H1 (cell line): Measurements from ENCODE around the gene RDH14. TPM values are rescaled to one million over a fixed set of nuclear protein-coding genes. Genes with fewer than 3 reads are reported as not detected.

Experiments used
- CTCF ChIA-PET: fragments of 300-600 bp; sonication (Branson Sonifier 250); formaldehyde crosslinking; loops from one replicate; lab custom pipeline; 2021; ENCODE audit not compliant: partially characterized antibody; lab: Charles Lee
- POLR2A ChIA-PET: fragments of 300-600 bp; sonication (Branson Sonifier 250); formaldehyde crosslinking; loops from one replicate; lab custom pipeline; 2021; ENCODE audit warnings: inconsistent platforms; ENCODE audit not compliant: partially characterized antibody; lab: Charles Lee
- DNase-seq, 2 experiments: peaks; one replicate each; pipeline versions ENCODE4 v3.0.0 to v3.0.0-alpha.2; 2010 to 2022; ENCODE audit warnings: low spot score in 2 of 2, low read depth in 1 of 2, mixed read lengths in 1 of 2
- FAIRE-seq: peaks from 2 replicates; lab custom pipeline; 2011; peaks lifted over from hg19 to GRCh38; lab: Jason Lieb, UNC
- H2AFZ ChIP-seq: 2 replicates; pipeline ENCODE4 v1.8.1; 2012; ENCODE audit warnings: low read length, inconsistent platforms
- H2AK5ac ChIP-seq: 2 replicates; pipeline ENCODE4 v1.6.1; 2013; ENCODE audit warnings: low read depth, low read length
- H2BK120ac ChIP-seq: replicated peaks from 2 replicates; pipeline ENCODE3; 2013; ENCODE audit warnings: low read depth, low read length, inconsistent platforms
- H2BK12ac ChIP-seq: 2 replicates; pipeline ENCODE4 v1.6.1; 2013; ENCODE audit warnings: low read depth, low read length
- H2BK15ac ChIP-seq: 2 replicates; pipeline ENCODE4 v1.6.1; 2013; ENCODE audit warnings: low read length
- H2BK20ac ChIP-seq: 2 replicates; pipeline ENCODE4 v1.6.1; 2013; ENCODE audit warnings: low read length
- H2BK5ac ChIP-seq: 2 replicates; pipeline ENCODE4 v1.6.1; 2013; ENCODE audit warnings: low read depth, low read length
- H3K14ac ChIP-seq: 2 replicates; pipeline ENCODE4 v1.6.1; 2013; ENCODE audit warnings: inconsistent platforms; ENCODE audit not compliant: insufficient read length
- H3K18ac ChIP-seq: 2 replicates; pipeline ENCODE4 v1.6.1; 2013; ENCODE audit warnings: low read length; ENCODE audit errors: extremely low read depth
- H3K23ac ChIP-seq: 2 replicates; pipeline ENCODE4 v1.6.1; 2013; ENCODE audit warnings: inconsistent platforms; ENCODE audit not compliant: insufficient read length
- H3K23me2 ChIP-seq: 2 replicates; pipeline ENCODE4 v1.6.1; 2013; ENCODE audit warnings: low read depth, low read length
- H3K27ac ChIP-seq: 2 replicates; pipeline ENCODE4 v1.6.1; 2011; ENCODE audit warnings: low read depth, low read length, inconsistent platforms
- H3K27me3 ChIP-seq, 4 experiments: replicated peaks in 1 of 4; 1 replicate in 1 of 4; 2 replicates in 3 of 4; pipeline versions ENCODE4 v1.6.1 to v1.8.1; 2011 to 2013; ENCODE audit warnings: low read length in 3 of 4, mild to moderate bottlenecking in 3 of 4, inconsistent platforms in 2 of 4, mixed read lengths in 2 of 4, moderate library complexity in 1 of 4; ENCODE audit not compliant: control insufficient read depth in 3 of 4, insufficient read depth in 3 of 4; ENCODE audit errors: extremely low read depth in 1 of 4
- H3K36me3 ChIP-seq, 4 experiments: 2 replicates each; pipeline versions ENCODE4 v1.6.1 to v1.8.1; 2011 to 2013; ENCODE audit warnings: mild to moderate bottlenecking in 4 of 4, low read length in 3 of 4, moderate library complexity in 2 of 4, control low read depth in 1 of 4, inconsistent platforms in 1 of 4; ENCODE audit not compliant: insufficient read depth in 4 of 4, control insufficient read depth in 2 of 4
- H3K4ac ChIP-seq: replicated peaks from 2 replicates; pipeline ENCODE3; 2013; ENCODE audit warnings: low read length, low read depth, mixed read lengths, inconsistent platforms; ENCODE audit not compliant: insufficient read length
- H3K4me1 ChIP-seq, 4 experiments: replicated peaks in 1 of 4; 1 replicate in 1 of 4; 2 replicates in 3 of 4; pipeline versions ENCODE4 v1.6.1 to v1.8.1; 2011 to 2013; ENCODE audit warnings: low read length in 3 of 4, inconsistent platforms in 2 of 4, mixed read lengths in 1 of 4; ENCODE audit not compliant: insufficient read depth in 4 of 4, control insufficient read depth in 3 of 4
- H3K4me2 ChIP-seq, 2 experiments: 2 replicates each; pipeline versions ENCODE4 v1.6.1 to v1.8.1; 2011 to 2013; ENCODE audit warnings: low read depth in 2 of 2, low read length in 2 of 2, control low read depth in 1 of 2, inconsistent platforms in 1 of 2, mild to moderate bottlenecking in 1 of 2; ENCODE audit not compliant: insufficient read depth in 1 of 2
- H3K4me3 ChIP-seq, 4 experiments: fragments of 200-600, 300-600 bp in 1 of 4; sonication (generic), shearing (Covaris generic), sonication (Bioruptor Twin) in 1 of 4; 2 replicates each; pipeline versions ENCODE4 v1.5.1 to v1.8.1; 2011 to 2016; ENCODE audit warnings: low read length in 4 of 4, low read depth in 3 of 4, control low read depth in 2 of 4, inconsistent platforms in 2 of 4, mild to moderate bottlenecking in 2 of 4, mixed read lengths in 1 of 4, moderate library complexity in 1 of 4; ENCODE audit not compliant: insufficient read depth in 2 of 4; ENCODE audit errors: extremely low read depth in 1 of 4
- H3K56ac ChIP-seq: replicated peaks from 2 replicates; pipeline ENCODE3; 2013; ENCODE audit warnings: low read depth, mild to moderate bottlenecking, mixed read lengths, low read length, inconsistent platforms; ENCODE audit not compliant: insufficient read length
- H3K79me1 ChIP-seq: 2 replicates; pipeline ENCODE4 v1.6.1; 2013; ENCODE audit warnings: low read depth, low read length, control low read depth
- H3K79me2 ChIP-seq, 2 experiments: 2 replicates each; pipeline versions ENCODE4 v1.6.1 to v1.8.1; 2012 to 2013; ENCODE audit warnings: low read length in 2 of 2, mild to moderate bottlenecking in 2 of 2, inconsistent platforms in 1 of 2; ENCODE audit not compliant: insufficient read depth in 2 of 2, control insufficient read depth in 1 of 2
- H3K9ac ChIP-seq, 4 experiments: replicated peaks in 1 of 4; 1 replicate in 1 of 4; 2 replicates in 3 of 4; pipeline versions ENCODE4 v1.6.1 to v1.8.1; 2011 to 2013; ENCODE audit warnings: low read depth in 3 of 4, low read length in 3 of 4, control low read depth in 2 of 4, mild to moderate bottlenecking in 2 of 4, moderate library complexity in 2 of 4, inconsistent platforms in 1 of 4; ENCODE audit errors: extremely low read depth in 1 of 4
- H3K9me3 ChIP-seq, 2 experiments: 2 replicates each; pipeline versions ENCODE4 v1.6.1 to v1.8.1; 2012 to 2013; ENCODE audit warnings: mild to moderate bottlenecking in 2 of 2, moderate library complexity in 2 of 2, control low read depth in 1 of 2, inconsistent platforms in 1 of 2, low read depth in 1 of 2, low read length in 1 of 2, mixed read lengths in 1 of 2; ENCODE audit not compliant: insufficient read depth in 2 of 2
- H4K20me1 ChIP-seq, 2 experiments: replicated peaks in 1 of 2; 2 replicates each; pipeline versions ENCODE3 to v1.8.1; 2011 to 2013; ENCODE audit warnings: inconsistent platforms in 2 of 2, low read length in 2 of 2, mild to moderate bottlenecking in 1 of 2; ENCODE audit not compliant: insufficient read depth in 2 of 2, control insufficient read depth in 1 of 2
- H4K5ac ChIP-seq: 2 replicates; pipeline ENCODE4 v1.6.1; 2013; ENCODE audit warnings: low read length, low read depth, mixed read lengths, inconsistent platforms; ENCODE audit not compliant: insufficient read length
- H4K8ac ChIP-seq: 2 replicates; pipeline ENCODE4 v1.8.0; 2013; ENCODE audit warnings: mild to moderate bottlenecking, moderate library complexity, low read length, inconsistent platforms; ENCODE audit not compliant: insufficient read depth; ENCODE audit errors: extremely low read depth
- H4K91ac ChIP-seq: replicated peaks from 2 replicates; pipeline ENCODE3; 2013; ENCODE audit warnings: low read length, mixed read lengths, inconsistent platforms; ENCODE audit not compliant: insufficient read length
- ASH2L ChIP-seq: fragments of 200-600, 300-600 bp; sonication (generic); IDR thresholded peaks from one replicate; pipeline ENCODE4 v1.7.1; 2017; ENCODE audit warnings: low read length
- BCL11A ChIP-seq, 2 experiments: IDR thresholded peaks; one replicate each; pipeline ENCODE4 v1.6.1; 2011; ENCODE audit warnings: low read depth in 2 of 2, low read length in 2 of 2, mild to moderate bottlenecking in 2 of 2
- GABPA ChIP-seq: IDR thresholded peaks from 2 replicates; pipeline ENCODE4 v1.6.1; 2011; ENCODE audit warnings: mild to moderate bottlenecking, low read length, moderate library complexity, borderline replicate concordance; ENCODE audit not compliant: insufficient read depth
- GTF2F1 ChIP-seq: IDR thresholded peaks from 2 replicates; pipeline ENCODE4 v1.6.1; 2012; ENCODE audit warnings: low read depth, low read length, improper control_type of control experiment, borderline replicate concordance
- KDM5A ChIP-seq: fragments of 200-600 bp; IDR thresholded peaks from 2 replicates; pipeline ENCODE4 v1.7.1; 2012; ENCODE audit warnings: mild to moderate bottlenecking, low read length, inconsistent platforms, mixed read lengths
- NRF1 ChIP-seq: IDR thresholded peaks from 2 replicates; pipeline ENCODE4 v1.6.1; 2011; ENCODE audit warnings: mild to moderate bottlenecking, low read depth, low read length, improper control_type of control experiment
- RAD21 ChIP-seq, 2 experiments: IDR thresholded peaks in 1 of 2; conservative IDR thresholded peaks in 1 of 2; 2 replicates each; pipeline ENCODE4 v1.6.1; 2011; ENCODE audit warnings: low read depth in 2 of 2, low read length in 2 of 2, improper control_type of control experiment in 1 of 2, inconsistent platforms in 1 of 2, mild to moderate bottlenecking in 1 of 2, moderate library complexity in 1 of 2
- RNF2 ChIP-seq: fragments of 200-900, 300-1000 bp; sonication (generic); IDR thresholded peaks from 2 replicates; pipeline ENCODE4 v1.7.1; 2016; ENCODE audit warnings: borderline replicate concordance, low read depth, mild to moderate bottlenecking, antibody characterized with exemption, low read length; ENCODE audit not compliant: poor library complexity, severe bottlenecking; ENCODE audit errors: missing control alignments
- SIN3A ChIP-seq, 2 experiments: IDR thresholded peaks in 1 of 2; conservative IDR thresholded peaks in 1 of 2; 2 replicates each; pipeline ENCODE4 v1.6.1; 2011 to 2012; ENCODE audit warnings: low read length in 2 of 2, improper control_type of control experiment in 1 of 2, low read depth in 1 of 2, mild to moderate bottlenecking in 1 of 2
- SP4 ChIP-seq: IDR thresholded peaks from 2 replicates; pipeline ENCODE4 v1.6.1; 2012; ENCODE audit warnings: low read length, inconsistent platforms
- SRF ChIP-seq: IDR thresholded peaks from 2 replicates; pipeline ENCODE4 v1.6.1; 2011; ENCODE audit warnings: mild to moderate bottlenecking, low read depth, low read length, moderate library complexity
- WGBS, 2 experiments: shearing (Covaris generic) in 1 of 2; methylation state at CpG; one replicate each; pipeline versions ENCODE4 v1.1.6 to v1.1.7; 2013 to 2015; ENCODE audit warnings: low lambda C conversion rate in 2 of 2, mixed read lengths in 2 of 2, inconsistent platforms in 1 of 2, low coverage in 1 of 2, missing lambda C conversion rate in 1 of 2; ENCODE audit not compliant: insufficient replicate concordance in 2 of 2, insufficient coverage in 1 of 2, insufficient read length in 1 of 2; ENCODE audit errors: extremely low coverage in 1 of 2, missing lambda C conversion rate in 1 of 2; 5-methylcytosine and 5-hydroxymethylcytosine counted together
- polyA plus RNA-seq, 7 experiments: library from polyadenylated mRNA; depleted of rRNA in 3 of 7; stranded (reverse) in 5 of 7; unstranded in 2 of 7; fragments of >200 nt in 5 of 7; fragments of 200-250 nt in 2 of 7; gene quantifications; 1 replicate in 5 of 7; 2 replicates in 1 of 7; 4 replicates in 1 of 7; pipeline versions ENCODE4 v1.2.1 to v1.2.3, GENCODE V29; 2011 to 2013; ENCODE audit warnings: missing spikeins in 2 of 7, mixed read lengths in 2 of 7
- total RNA-seq: library from RNA; stranded (reverse); fragmentation: NEBNext Ultra II Directional; extraction: Animal tissue kit (Norgen Biotek cat#: 25700); gene quantifications from 2 replicates; pipeline ENCODE4 v1.2.1, GENCODE V29; 2021

RDH14 gene
- total and polyA plus RNA-seq, 2 of the 8 experiments (the other 6 are each of a cell fraction or from before 2014, with no cell fraction given): 14.7 to 23.6 TPM

DNA sequence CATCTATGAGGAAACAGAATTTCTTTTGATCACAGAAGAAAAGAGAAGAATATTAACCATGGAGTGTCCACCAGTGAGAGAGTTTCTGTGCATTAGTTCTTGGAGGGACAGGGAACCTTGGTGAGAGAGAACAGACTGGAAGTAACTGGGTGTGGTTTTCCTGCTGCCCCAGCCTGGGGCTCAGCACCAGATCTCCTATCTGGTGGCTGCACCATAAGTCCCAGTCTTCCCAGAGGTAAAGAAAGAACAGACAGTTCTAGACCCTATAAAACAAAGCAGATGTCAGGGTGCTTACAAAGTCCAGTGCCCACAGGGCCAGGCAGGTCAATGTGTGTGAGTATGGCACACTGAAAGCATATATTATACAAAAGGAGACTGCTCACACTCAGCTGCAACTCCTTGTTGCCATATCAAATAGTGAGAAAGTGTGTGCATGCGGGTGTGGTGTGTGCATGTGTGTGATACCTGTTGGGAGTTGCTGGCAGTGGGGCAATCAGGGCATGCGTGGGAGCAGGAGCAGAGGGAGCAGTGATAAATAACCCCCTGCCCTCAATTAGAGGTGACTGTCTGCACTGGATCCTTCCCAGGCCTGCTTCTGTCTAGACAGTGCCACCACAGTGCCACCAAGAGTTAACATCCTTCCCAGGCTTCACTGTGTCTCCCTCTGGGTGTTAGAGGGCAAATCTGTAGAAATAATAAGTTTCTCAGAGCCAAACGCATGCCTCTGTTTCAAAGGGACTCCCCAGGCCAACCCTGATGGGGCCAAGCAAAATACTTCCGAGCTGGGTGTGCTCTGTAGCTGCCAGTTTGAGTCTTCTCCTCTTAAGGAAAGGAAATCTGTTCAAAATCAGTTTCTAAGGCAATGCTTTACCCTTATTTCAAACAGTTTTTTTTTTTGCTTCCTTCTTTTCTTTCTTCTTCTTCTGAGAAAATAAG lies 45.7 kb downstream of the RDH14 start:
- WGBS, 2 experiments: 84% methylated on average over 4 of the region's 4 CpGs; no CpG with 5 or more reads in 1 of the 2 experiments
- H3K14ac ChIP-seq: no peak overlapping the region
- no peak overlapping the region for H3K18ac ChIP-seq
- no peaks in the 10 kb centered on the region for H3K27me3 ChIP-seq
- FAIRE-seq (no peak), DNase-seq (no peak)
- H2BK5ac ChIP-seq: no peak overlapping the region
- H2AK5ac ChIP-seq: no peak overlapping the region
- no peak overlapping the region for H3K23ac ChIP-seq
- H2BK20ac ChIP-seq: no peak overlapping the region
- H3K79me1 ChIP-seq: no peaks in the 10 kb centered on the region
- H3K4me1 ChIP-seq: no peaks in the 10 kb centered on the region; a peak in 1 of 7 replicates
- H2BK15ac ChIP-seq: no peak overlapping the region
- POLR2A ChIA-PET: no interaction called here
- no peaks in the 10 kb centered on the region for H3K79me2 ChIP-seq
- no peaks in the 10 kb centered on the region for H3K9me3 ChIP-seq
- H3K23me2 ChIP-seq: peaks cover 2% of the 10 kb centered on the region; the same call in 1 of the 2 replicates
- H3K4me3 ChIP-seq: no peak overlapping the region
- no peak overlapping the region for H4K5ac ChIP-seq
- no peak overlapping the region for H3K4ac ChIP-seq
- 0 out of 2 replicates have a peak overlapping the region, but pooled peaks have one; percentile 30 for H2AFZ ChIP-seq
- no peak overlapping the region for H3K56ac ChIP-seq
- CTCF ChIA-PET: interaction anchor here (0.7 to 1.6 kb wide), 4 partner anchors 12 to 1625 kb away, joined by 3 read pairs; no protein-coding TSS in a partner anchor
- H3K27ac ChIP-seq: no peak overlapping the region
- no peak overlapping the region for H4K91ac ChIP-seq
- H3K4me2 ChIP-seq: no peak overlapping the region
- no peak overlapping the region for H3K9ac ChIP-seq
- no peaks in the 10 kb centered on the region for H4K20me1 ChIP-seq
- H4K8ac ChIP-seq: no peak overlapping the region
- no peaks in the 10 kb centered on the region for H3K36me3 ChIP-seq
- no peak overlapping the region for H2BK12ac ChIP-seq
- H2BK120ac ChIP-seq: no peak overlapping the region
- no peak for TF ChIP-seq KDM5A
- TF ChIP-seq NRF1: no peak
- TF ChIP-seq BCL11A (IDR thresholded peaks at IDR 0.05; ENCODE audit: low read depth in 2 of 2, low read length in 2 of 2): no peak
- TF ChIP-seq SRF: no peak
- TF ChIP-seq SIN3A (conservative IDR thresholded peaks at IDR 0.05 in 1 of 2, IDR thresholded peaks at IDR 0.05 in 1 of 2; ENCODE audit: low read depth in 1 of 2, low read length in 2 of 2): no peak
- no peak for TF ChIP-seq RNF2
- TF ChIP-seq GTF2F1: no peak
- no peak for TF ChIP-seq SP4
- no peak for TF ChIP-seq RAD21 (IDR thresholded peaks at IDR 0.05 in 1 of 2, conservative IDR thresholded peaks at IDR 0.05 in 1 of 2; ENCODE audit: low read depth in 2 of 2, low read length in 2 of 2)
- TF ChIP-seq GABPA: no peak
- no peak for TF ChIP-seq ASH2L
